T47D (cell line): ENCODE data around the gene POU2AF3.
"Not testable (repeated sequence)": the region's sequence is repeated elsewhere in the genome, so short reads cannot be mapped to it uniquely, and the experiment has no call there.

Experiments used
- DNase-seq, 2 experiments: peaks; one replicate each; pipeline versions ENCODE4 v3.0.0 to v3.0.0-alpha.2; 2011 to 2012; ENCODE audit warnings: low read depth in 1 of 2, low spot score in 1 of 2
- JUND ChIP-seq: IDR thresholded peaks from 2 replicates; pipeline ENCODE4 v1.6.1; 2012; ENCODE audit warnings: low read depth
- in situ Hi-C: cut with HindIII; loops from 2 replicates; pipeline ENCODE4 v1.10.0; 2016; ENCODE audit warnings: low sequenced_read_pairs, low pct_unique_long_range_greater_than_20kb

Gene POU2AF3, protein sequence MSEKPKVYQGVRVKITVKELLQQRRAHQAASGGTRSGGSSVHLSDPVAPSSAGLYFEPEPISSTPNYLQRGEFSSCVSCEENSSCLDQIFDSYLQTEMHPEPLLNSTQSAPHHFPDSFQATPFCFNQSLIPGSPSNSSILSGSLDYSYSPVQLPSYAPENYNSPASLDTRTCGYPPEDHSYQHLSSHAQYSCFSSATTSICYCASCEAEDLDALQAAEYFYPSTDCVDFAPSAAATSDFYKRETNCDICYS

DNA sequence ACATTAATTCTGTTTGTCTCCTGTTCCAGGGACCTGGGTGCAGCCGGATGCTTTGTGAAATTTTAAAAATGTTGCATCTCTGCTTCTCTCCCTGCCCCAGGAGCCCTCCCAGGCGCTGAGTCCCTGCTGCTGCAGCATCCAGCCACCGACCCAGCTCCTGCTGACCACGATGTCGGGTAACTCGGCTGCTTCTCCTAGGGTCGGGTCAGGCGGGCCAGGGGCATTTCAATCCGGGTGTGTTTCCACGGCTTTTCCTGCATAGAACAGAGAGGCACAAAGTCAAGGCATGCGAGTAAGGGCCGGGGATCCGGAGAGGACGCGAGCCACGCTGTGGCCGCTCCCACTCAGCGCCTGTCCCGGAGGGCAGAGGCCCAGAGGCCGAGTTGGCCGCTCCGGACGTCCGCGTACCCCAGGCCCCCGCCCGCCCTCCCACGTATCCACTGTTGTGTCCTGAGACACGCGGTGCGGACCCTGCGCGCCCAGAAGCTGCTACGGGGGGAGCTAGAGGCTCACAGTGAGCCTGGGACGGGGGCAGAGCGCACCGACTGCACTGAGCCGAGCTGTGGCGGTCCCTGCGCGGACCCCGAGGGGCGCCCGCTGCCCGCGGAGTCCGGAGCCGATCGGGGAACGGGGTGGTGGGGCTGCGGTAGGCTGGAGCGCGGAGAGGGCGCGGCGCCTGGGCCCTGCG lies at the start of gene POU2AF3:
TSS of gene POU2AF3 (plus strand) at position 134 of the 688 bp plus-strand sequence. CDS start at position 170, 36 bp downstream.
- in situ Hi-C loops: loop anchor here (25.0 kb wide), 1 partner anchor 139 kb away; no protein-coding TSS in a partner anchor
- DNase-seq: no peak
- TF ChIP-seq JUND: no peak

DNA sequence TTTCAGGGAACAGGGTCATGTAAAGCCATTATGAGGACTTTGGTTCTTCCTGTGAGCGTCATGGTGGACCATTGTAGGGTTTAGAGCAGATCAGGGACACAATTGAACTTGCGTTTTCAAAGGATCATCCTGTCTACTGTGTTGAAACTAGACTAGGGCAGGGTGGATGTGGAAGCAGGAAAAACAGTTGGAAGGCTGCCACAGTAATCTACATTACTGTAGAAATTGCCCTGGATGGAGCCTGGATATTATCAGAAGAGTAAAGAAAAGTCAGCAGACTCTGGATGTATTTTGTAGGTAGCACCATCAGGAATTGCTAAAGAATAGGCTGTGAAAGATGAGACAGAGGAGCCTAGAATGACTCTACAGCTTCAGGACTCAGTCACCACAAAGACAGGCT lies 47.4 kb upstream of the POU2AF3 start:
- in situ Hi-C loops: no loop called here
- no peak for DNase-seq
- no peak for TF ChIP-seq JUND

DNA sequence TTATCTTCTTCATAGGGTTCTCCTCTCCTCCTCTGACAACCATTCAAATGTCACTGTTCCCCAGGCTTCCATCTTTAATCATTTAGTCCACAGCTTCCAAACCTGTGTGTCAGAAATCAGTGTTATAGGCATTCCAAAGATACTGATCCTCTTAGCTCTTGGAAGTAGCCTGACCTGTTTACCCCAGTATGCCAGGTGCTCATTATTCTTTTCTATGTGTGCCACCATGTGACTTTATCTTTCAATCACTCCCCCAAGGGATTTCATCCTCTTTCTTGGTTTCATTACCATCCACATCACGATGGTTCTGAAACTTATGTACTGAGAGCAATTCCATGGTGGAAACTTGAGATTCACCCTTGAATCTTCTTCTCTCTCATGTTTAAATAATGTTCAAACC lies 45.2 kb upstream of the POU2AF3 start:
- in situ Hi-C loops: no loop called here
- DNase-seq: peak in 1 of 2 experiments; percentile 81
- TF ChIP-seq JUND: no peak

DNA sequence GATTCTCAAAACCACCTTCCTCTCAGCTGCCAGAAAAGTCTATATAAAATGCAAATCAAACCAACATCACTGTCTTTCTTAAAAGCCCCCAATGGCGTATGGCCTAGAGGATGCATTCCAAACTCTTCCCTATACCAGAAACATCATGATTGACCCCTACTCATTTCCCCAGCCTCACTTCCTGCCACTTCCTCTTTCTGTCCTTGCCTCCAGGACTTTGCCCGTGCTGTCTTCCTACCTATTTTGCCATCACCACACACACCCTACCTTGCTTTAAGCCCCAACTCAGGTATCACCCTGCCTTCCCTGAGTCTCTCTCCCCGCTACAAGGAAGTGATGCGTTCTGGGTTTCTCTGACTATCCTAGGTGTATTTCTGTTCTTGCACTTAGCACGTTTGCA lies 44.7 kb upstream of the POU2AF3 start:
- no peak for DNase-seq
- in situ Hi-C loops: no loop called here
- TF ChIP-seq JUND: no peak

DNA sequence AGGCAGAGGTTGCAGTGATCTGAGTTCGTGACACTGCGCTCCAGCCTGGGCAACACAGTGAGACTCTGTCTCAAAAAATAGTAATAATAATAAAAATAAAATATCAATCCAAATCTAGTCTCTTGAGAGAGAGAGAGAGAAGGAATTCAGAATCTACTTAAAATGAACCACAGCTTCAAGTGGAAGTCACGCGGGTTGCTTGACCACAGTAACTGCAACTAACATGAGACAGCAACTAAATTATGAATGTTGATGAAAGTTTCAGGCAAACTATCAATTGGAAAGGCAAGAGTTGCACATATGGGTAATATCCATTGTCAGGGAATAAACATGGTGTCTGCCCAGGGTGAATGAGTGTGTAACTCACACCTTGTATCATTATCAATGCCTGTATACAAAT lies 40.3 kb upstream of the POU2AF3 start:
- in situ Hi-C loops: no loop called here
- DNase-seq: no peak
- no peak for TF ChIP-seq JUND

DNA sequence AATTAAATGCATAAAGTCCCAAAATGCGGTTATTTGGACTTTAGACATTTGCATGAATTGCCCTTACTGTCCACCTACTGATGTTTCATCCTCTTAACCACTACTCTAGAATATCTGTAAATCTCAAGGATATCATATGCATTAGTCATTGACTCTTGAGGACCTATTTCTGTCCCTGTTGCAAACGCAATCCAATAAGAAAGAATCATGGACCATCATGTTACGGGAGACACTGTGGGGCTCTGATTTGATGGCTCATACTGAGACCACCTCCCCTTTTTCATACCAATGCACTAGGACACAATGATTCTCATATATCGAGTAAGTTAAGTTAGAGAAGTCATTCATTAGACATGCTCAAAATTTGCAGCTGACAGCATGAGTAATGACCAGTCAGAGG lies 38.5 kb upstream of the POU2AF3 start:
- TF ChIP-seq JUND: no peak
- no peak for DNase-seq
- in situ Hi-C loops: no loop called here

DNA sequence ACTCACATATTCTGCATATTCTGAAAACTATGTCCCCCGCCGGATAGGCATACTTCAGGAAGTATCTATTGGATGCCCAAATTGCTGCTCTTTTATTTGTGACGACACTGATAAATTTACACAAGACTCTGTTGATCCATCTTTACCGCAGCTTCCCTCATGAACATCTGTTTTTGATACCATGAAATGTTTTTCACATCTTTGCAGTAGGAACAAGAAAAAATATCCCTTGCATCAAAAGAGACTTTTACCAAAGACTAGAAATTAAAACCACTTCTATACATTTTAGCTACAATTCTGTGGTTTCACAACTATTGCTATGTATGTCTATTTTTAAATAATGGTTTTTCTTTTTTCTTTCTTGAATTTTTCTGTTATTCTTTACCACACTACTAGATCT lies 37.5 kb upstream of the POU2AF3 start:
- in situ Hi-C loops: no loop called here
- no peak for DNase-seq
- TF ChIP-seq JUND: no peak

DNA sequence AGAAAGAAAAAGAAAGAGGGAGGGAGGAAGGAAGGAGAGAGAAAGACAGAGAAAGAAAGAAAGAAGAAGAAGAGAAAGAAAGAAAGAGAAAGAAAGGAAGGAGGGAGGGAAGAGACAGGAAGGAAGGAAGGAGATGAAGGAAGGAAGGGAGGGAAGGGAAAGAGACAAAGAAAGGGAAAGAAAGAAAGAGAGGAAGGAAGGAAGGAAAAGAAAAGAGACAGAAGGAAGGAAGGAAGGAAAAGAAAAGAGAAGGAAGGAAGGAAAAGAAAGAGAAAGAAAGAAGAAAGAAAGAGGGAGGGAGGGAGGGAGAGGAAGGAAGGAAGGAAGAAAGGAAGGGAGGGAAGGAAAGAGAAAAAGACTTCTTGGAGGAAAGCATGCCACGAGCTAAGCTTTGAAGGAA lies 33.7 kb upstream of the POU2AF3 start:
- no peak for DNase-seq
- no peak for TF ChIP-seq JUND
- in situ Hi-C loops: no loop called here

DNA sequence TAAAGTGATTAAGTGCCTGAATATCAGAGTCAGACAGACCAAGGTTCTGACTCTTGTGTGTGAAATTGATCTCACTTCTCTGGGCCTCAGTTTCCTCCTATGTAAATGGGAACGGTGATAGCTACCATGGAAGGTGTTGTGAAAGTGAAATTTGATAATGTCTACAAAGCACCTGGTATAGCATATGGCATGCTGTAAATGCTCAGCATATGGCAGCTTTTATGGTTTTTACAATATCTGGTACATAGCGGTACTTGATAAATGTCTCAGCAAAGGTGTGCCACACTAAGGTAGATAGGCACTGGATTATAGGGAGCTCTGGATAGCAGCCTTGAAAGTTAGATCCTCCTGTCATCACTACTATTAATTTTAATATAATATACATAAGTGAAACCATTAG lies 32.9 kb upstream of the POU2AF3 start:
- no peak for DNase-seq
- in situ Hi-C loops: no loop called here
- TF ChIP-seq JUND: no peak

DNA sequence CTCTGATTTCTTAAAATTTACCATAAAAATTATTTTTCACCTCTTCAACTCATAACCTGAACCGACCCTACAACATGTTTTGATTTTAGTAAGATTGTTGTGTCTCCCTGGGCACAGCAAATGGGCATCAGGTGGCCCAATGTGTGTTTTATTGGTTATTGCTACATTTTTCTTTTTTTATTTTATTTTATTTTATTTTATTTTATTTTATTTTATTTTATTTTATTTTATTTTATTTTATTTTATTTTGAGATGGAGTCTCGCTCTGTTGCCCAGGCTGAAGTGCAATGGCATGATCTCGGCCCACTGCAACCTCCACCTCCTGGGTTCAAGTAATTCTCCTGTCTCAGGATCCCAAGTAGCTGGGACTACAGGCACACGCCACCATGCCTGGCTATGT lies 30.0 kb upstream of the POU2AF3 start:
- in situ Hi-C loops: not testable (repeated sequence)

DNA sequence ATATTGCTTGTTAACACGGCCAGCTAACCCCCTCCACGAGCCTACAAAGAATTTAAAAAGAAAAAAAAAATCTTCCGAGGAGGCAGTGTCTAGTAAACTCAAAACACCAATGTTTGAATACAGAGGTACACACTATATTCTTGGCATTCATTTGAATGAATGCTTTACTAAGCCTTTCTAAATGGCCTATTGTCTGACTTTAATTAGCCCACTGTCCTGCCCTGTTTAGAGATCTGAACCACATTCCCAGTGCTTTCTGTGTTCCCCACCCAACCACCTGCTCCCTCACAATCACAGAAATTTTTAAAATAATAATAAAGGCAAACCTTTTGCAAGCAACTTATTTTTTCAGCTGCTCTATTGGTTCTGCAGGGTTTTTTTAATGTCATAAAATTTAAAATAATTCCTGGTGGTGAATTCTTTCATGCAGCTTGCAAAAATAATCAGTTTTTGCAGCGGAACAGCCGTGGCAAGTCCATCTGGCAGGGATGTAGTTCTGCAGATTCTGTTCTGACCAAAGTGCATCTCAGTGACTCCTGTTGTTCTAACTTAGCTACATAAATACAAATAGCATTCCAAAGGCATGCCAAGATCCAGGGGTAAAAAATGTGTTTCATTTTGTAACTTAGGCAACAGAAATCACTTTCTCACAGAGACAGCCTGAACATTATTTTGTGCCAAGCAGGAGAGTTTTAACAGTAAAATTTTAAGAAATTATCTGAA lies 29.0 kb upstream of the POU2AF3 start:
- DNase-seq: no peak
- in situ Hi-C loops: no loop called here

More for the DNA sequence above, 30.0 kb upstream of the POU2AF3 start:
- DNase-seq: not testable (repeated sequence)

DNA sequence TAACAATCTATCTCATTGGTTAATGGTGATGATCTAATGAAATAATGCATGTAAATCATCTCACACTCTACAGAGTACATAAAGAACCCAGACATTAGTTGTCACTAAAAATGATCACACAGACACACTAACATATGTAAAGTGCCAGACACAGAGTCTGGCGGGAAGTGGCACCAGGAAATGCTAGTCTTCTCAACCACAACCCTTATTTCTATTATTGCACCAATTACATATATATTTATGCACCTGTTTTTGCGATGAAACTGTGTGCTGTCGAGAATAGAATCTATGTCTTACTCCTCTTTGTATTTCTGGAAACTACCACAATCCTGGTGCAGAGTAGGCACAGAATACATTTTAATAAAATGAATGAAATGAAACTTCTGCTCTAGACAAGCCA lies 25.9 kb upstream of the POU2AF3 start:
- TF ChIP-seq JUND: no peak
- in situ Hi-C loops: no loop called here
- no peak for DNase-seq

More for the DNA sequence above, 29.0 kb upstream of the POU2AF3 start:
- TF ChIP-seq JUND: no peak

DNA sequence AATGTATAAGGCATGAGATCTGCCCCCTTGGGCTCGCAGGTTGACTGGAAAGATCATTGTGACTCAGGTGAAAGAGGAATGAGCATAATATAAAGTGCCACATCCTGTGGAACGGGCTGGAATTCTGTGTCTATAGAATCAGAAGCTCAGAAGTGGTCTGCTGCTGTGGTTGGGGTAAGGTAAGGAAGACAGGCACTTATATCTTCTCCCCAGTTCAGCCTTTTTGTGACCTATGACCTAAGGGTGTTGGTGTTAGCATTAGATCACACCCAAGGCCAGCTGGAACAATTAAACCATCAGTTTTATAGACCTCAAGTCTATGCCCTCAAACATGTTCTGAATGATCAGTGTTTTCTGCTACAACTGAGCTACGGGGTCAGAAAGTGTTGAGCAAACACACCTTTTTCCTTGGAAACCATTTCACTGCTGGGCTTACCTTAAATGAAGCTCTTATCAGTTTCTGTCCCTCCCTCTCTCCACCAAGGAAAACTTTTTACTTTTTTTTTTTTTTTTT lies 15.7 kb upstream of the POU2AF3 start:
- no peak for TF ChIP-seq JUND

More for the DNA sequence above, 15.7 kb upstream of the POU2AF3 start:
- in situ Hi-C loops: loop anchor here (25.0 kb wide), 1 partner anchor 155 kb away; no protein-coding TSS in a partner anchor
- no peak for DNase-seq
